AG04450 (cell line): ENCODE data around the gene FAAP100. TPM values are rescaled to one million over a fixed set of nuclear protein-coding genes. Genes with fewer than 3 reads are reported as not detected.

ENCODE experiments used
- CTCF ChIA-PET: fragments of 300-600, 350-600 bp; formaldehyde crosslinking; extraction: SDS; loops from one replicate; lab custom pipeline; 2022; ENCODE audit warnings: antibody characterized with exemption, inconsistent platforms; lab: Charles Lee
- POLR2A ChIA-PET: fragments of 350-600 bp; formaldehyde crosslinking; extraction: SDS; loops from one replicate; lab custom pipeline; 2021; ENCODE audit warnings: antibody characterized with exemption, inconsistent platforms; lab: Yijun Ruan, JAX
- DNase-seq: peaks from one replicate; pipeline ENCODE4 v3.0.0-alpha.2; 2011; ENCODE audit warnings: low read depth, low spot score
- H3K27ac ChIP-seq: one replicate; pipeline ENCODE4 v1.5.1; 2012; ENCODE audit warnings: low read depth, low read length, control low read depth
- H3K27me3 ChIP-seq: one replicate; pipeline ENCODE4 v1.6.0; 2012; ENCODE audit warnings: low read length; ENCODE audit not compliant: control insufficient read depth, insufficient read depth
- H3K4me3 ChIP-seq: 2 replicates; pipeline ENCODE4 v1.5.1; 2011; ENCODE audit warnings: mild to moderate bottlenecking, low read depth, low read length, control low read depth
- H3K9me3 ChIP-seq: 2 replicates; pipeline ENCODE4 v1.5.1; 2012; ENCODE audit warnings: low read length; ENCODE audit not compliant: control insufficient read depth, insufficient read depth
- polyA plus RNA-seq: library from polyadenylated mRNA; depleted of rRNA; stranded (reverse); fragments of >200 nt; gene quantifications from 2 replicates; pipeline ENCODE4 v1.2.3, GENCODE V29; 2011
- TF ChIP-seq, protein P1 (sequence below): IDR thresholded peaks from 2 replicates; pipeline ENCODE4 v1.5.1; 2011; ENCODE audit warnings: low read depth, low read length, control low read depth, inconsistent platforms

FAAP100 gene
- polyA plus RNA-seq, 1 experiment: 5.3 TPM

DNA sequence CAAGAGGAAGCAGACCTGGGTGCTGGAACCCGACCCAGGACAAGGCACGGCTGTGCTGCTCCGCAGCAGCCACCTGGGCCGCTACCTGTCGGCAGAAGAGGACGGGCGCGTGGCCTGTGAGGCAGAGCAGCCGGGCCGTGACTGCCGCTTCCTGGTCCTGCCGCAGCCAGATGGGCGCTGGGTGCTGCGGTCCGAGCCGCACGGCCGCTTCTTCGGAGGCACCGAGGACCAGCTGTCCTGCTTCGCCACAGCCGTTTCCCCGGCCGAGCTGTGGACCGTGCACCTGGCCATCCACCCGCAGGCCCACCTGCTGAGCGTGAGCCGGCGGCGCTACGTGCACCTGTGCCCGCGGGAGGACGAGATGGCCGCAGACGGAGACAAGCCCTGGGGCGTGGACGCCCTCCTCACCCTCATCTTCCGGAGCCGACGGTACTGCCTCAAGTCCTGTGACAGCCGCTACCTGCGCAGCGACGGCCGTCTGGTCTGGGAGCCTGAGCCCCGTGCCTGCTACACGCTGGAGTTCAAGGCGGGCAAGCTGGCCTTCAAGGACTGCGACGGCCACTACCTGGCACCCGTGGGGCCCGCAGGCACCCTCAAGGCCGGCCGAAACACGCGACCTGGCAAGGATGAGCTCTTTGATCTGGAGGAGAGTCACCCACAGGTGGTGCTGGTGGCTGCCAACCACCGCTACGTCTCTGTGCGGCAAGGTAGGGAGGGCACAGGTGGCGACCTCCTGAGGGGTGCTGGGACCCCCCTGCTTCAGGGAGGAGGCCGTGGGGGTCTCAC is 23.3 kb downstream of the FAAP100 start:
- no peak overlapping the region for H3K4me3 ChIP-seq
- TF ChIP-seq, protein P1, sequence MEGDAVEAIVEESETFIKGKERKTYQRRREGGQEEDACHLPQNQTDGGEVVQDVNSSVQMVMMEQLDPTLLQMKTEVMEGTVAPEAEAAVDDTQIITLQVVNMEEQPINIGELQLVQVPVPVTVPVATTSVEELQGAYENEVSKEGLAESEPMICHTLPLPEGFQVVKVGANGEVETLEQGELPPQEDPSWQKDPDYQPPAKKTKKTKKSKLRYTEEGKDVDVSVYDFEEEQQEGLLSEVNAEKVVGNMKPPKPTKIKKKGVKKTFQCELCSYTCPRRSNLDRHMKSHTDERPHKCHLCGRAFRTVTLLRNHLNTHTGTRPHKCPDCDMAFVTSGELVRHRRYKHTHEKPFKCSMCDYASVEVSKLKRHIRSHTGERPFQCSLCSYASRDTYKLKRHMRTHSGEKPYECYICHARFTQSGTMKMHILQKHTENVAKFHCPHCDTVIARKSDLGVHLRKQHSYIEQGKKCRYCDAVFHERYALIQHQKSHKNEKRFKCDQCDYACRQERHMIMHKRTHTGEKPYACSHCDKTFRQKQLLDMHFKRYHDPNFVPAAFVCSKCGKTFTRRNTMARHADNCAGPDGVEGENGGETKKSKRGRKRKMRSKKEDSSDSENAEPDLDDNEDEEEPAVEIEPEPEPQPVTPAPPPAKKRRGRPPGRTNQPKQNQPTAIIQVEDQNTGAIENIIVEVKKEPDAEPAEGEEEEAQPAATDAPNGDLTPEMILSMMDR: no peak
- peaks cover 12% of the 10 kb centered on the region; the same call in 1 of the 2 replicates for H3K9me3 ChIP-seq
- peaks cover 8% of the 10 kb centered on the region for H3K27me3 ChIP-seq
- ChIA-PET POLR2A (interaction anchor here (0.6 to 1.0 kb wide), 2 partner anchors 13 to 68 kb away, joined by 4 to 7 read pairs; no protein-coding TSS in a partner anchor), CTCF (no interaction called here)
- no peak for DNase-seq
- no peak overlapping the region for H3K27ac ChIP-seq

DNA sequence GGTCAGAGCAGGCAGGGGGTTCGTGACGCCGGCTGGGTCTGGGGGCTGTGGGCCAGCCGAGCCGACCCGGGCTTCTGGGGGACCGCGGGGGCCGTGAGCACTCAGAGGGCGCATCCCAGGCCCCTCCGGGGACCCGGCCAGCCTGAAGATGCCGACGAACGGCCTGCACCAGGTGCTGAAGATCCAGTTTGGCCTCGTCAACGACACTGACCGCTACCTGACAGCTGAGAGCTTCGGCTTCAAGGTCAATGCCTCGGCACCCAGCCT is 23.8 kb downstream of the FAAP100 start:
- Histone ChIP-seq H3K9me3 (peaks cover 12% of the 10 kb centered on the region; the same call in 1 of the 2 replicates), H3K4me3 (no peak overlapping the region), H3K27ac (no peak overlapping the region), H3K27me3 (peaks cover 8% of the 10 kb centered on the region)
- CTCF ChIA-PET: no interaction called here
- POLR2A ChIA-PET: interaction anchor here (1.0 kb wide), 1 partner anchor 12 kb away, joined by 4 read pairs; no protein-coding TSS in a partner anchor
- TF ChIP-seq, protein P1: no peak
- no peak for DNase-seq

DNA sequence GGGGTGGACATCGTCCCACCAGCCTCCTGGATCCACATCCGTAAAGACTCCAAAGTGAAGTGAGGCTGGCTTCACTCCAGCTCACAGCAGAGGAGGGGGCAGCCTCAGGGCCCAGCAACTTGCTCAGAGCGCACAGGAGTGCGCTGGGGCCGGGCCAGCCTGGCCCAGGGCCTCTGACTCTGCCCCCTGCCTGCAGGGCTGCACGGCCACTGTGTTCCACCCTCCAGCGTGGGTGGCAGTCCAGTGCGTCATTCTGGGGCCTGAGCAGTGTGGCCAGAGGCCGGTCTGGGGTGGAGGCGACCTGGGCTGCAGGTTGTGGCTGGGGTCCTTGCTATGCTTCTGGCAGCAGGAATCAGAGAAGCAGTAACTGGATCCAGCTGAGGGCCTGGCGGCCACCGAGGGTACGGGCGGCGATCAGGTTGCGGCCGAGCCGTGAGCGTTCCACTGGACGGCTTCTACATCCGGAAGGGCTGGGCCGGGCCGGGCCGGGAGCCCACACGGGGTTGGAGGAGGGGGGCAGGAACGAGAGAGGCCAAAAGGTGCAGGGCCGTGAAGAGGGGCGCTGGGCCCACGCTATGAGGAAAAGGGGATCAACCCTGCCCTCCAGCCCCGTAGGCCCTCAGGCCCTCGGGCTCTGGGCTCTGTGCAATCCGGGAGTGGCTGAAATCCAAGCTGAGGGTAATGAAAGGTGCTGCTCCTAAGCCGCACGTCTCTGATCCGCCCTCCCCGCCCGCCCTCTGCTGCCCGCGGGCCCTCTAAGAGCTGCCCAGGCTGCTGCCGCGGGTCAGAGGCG is 24.4 kb downstream of the FAAP100 start, which contains the start of gene FSCN2:
TSS of gene FSCN2 (plus strand) at position 787 of the 793 bp plus-strand sequence. CDS start 155 bp downstream, outside the sequence.
- DNase-seq: no peak
- peaks cover 11% of the 10 kb centered on the region for H3K27me3 ChIP-seq
- CTCF ChIA-PET: interaction anchor here (0.5 kb wide), 1 partner anchor 59 kb away, joined by 3 read pairs; no protein-coding TSS in a partner anchor
- no peak within 1 kb of the TSS for H3K27ac ChIP-seq
- no peak within 1 kb of the TSS for H3K4me3 ChIP-seq
- H3K9me3 ChIP-seq: peaks cover 12% of the 10 kb centered on the region; the same call in 1 of the 2 replicates
- TF ChIP-seq, protein P1: 0 out of 2 replicates have a peak, but pooled peaks have one; percentile 26
- POLR2A ChIA-PET: interaction anchor here (1.0 kb wide), 1 partner anchor 12 kb away, joined by 4 read pairs; no protein-coding TSS in a partner anchor

DNA sequence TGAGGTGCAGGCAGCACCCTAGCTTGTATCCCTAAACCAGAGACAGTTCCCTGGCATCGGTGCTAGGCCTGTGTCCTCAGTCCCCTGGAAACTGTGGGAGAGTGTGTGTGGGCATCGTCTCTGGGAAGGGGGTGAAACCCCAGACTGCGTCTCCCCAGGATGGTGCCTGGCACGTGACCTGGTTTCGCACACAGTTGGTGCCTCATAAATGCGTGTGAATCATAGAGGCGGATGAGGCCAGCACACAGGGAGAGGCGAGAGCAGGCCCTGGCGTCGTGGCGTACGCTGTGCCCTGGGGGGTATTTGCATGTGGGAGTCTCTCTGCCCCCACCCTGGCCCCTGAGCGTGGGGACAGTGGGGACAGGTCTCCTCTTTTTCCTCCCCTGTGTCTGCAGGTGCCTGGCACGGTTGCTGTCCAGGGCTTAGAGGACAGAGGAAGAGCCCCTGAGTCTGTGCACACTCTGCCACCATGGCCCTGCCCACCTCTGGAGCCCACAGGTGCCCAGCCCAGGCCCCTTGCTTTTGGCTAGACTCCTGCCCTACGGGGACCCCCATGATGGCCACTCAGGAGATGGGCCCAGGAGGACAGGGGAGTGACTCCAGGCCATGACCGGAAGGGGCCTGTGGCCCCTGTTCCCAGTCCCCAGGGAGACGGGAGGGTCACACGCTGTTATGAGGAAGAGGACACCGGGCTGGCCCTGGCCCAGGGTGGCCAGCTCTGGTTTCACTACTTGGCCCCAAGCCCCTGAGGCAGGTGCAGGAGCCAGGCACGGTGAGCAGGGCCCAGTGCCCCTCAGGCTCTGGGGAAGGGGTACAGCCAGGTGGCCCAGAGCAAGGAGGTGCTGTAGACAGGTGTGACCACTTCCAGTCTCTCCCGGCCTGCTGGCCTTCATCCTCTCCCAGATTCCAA is 25.2 kb downstream of the FAAP100 start:
- POLR2A ChIA-PET: no interaction called here
- Histone ChIP-seq H3K27ac (no peak overlapping the region), H3K27me3 (peaks cover 11% of the 10 kb centered on the region), H3K9me3 (peaks cover 12% of the 10 kb centered on the region; the same call in 1 of the 2 replicates), H3K4me3 (no peak overlapping the region)
- TF ChIP-seq, protein P1: no peak
- no peak for DNase-seq
- CTCF ChIA-PET: interaction anchor here (0.5 kb wide), 1 partner anchor 60 kb away, joined by 3 read pairs; no protein-coding TSS in a partner anchor
